Stomach (tissue), 4 donors: ENCODE results near the gene ADD3.

Source experiments
- EP300 ChIP-seq: sonication (generic); formaldehyde crosslinking; IDR thresholded peaks from one replicate; pipeline ENCODE4 v1.6.1; 2017; ENCODE audit warnings: antibody characterized with exemption
- TF ChIP-seq, protein P1 (sequence below), 7 experiments: fragments of 450-650 bp in 4 of 7; fragments of 200-600 bp in 3 of 7; sonication (generic) in 3 of 7; IDR thresholded peaks; one replicate each; pipeline ENCODE4 v1.5.1; 2016 to 2019; ENCODE audit warnings: antibody characterized with exemption in 7 of 7, control low read depth in 2 of 7, mild to moderate bottlenecking in 1 of 7

DNA sequence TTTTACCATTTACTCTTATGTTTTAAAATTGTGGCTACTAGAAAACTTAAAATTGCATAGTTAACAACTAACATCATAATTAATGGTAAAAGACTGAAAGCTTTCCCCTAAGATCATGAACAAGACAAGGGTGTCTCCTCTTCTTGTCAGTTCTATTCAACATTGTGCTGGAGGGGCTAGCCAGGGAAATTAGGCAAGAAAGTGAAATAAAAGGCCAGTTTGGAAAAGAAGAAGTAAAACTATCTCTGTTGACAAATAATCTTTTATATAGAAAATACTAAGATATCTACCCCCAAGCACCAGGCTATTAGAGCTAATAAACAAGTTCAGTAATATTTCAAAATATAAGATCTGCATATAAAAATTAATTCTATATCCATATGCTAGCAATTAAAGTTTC lies 152.7 kb downstream of the ADD3 start:
- TF ChIP-seq, protein P1, sequence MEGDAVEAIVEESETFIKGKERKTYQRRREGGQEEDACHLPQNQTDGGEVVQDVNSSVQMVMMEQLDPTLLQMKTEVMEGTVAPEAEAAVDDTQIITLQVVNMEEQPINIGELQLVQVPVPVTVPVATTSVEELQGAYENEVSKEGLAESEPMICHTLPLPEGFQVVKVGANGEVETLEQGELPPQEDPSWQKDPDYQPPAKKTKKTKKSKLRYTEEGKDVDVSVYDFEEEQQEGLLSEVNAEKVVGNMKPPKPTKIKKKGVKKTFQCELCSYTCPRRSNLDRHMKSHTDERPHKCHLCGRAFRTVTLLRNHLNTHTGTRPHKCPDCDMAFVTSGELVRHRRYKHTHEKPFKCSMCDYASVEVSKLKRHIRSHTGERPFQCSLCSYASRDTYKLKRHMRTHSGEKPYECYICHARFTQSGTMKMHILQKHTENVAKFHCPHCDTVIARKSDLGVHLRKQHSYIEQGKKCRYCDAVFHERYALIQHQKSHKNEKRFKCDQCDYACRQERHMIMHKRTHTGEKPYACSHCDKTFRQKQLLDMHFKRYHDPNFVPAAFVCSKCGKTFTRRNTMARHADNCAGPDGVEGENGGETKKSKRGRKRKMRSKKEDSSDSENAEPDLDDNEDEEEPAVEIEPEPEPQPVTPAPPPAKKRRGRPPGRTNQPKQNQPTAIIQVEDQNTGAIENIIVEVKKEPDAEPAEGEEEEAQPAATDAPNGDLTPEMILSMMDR (IDR thresholded peaks at IDR 0.05) = no peak
- TF ChIP-seq EP300 = no peak
